ENCODE data around the gene HBEGF. TPM values are rescaled to one million over a fixed set of nuclear protein-coding genes. Genes with fewer than 3 reads are reported as not detected.

Gene HBEGF
- total RNA-seq, 1 experiment from 2014 or later: 2.4 TPM

DNA sequence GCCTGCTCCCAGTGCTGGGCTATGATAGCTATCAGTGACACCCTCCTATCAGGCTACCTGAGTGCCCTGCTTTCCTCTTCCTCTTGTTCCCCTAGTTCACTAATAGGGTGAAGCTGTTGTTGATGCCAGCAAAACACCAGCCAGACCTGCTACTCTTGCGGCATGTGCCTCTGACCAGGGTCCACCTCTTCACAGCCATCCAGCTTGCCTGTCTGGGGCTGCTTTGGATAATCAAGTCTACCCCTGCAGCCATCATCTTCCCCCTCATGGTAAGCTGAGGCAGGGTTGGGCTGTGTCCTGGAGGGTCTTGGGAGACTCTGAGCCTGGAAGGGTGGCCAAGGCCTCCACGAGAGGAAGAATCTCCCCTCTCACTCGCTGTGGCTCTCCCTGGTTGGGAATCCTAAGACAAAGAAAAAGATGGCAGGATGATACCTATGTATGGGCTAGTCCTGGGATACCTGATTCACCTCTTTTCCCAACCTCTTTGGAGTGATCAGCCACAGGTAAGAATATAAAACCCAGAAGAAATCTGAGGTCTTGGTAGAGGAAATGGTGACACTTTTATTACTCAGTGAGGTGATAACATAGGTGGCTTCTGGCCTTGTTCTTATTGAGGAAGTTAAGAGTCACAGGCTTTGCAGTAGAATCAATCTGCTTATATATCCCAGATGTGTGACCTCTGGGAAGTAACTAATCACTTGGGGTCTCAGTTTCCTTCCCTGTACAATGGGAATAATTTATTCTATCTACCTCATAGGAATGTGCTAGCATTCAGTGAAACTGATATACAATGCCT lies 25.2 kb upstream of the HBEGF start:
- Histone ChIP-seq H2AK5ac (ENCODE audit: insufficient read length, low read length) (no peak overlapping the region), H3K4ac (ENCODE audit: low read depth, low read length) (no peak overlapping the region), H4K91ac (ENCODE audit: insufficient read length, low read depth, low read length) (no peak overlapping the region), H3K9me3 (ENCODE audit: control insufficient read depth, low read depth, low read length) (no peaks in the 10 kb centered on the region), H3K79me2 (ENCODE audit: insufficient read depth, low read length) (no peaks in the 10 kb centered on the region), H3K23me2 (ENCODE audit: insufficient read length, low read depth, low read length, poor library complexity, severe bottlenecking) (no peaks in the 10 kb centered on the region), H2BK12ac (ENCODE audit: insufficient read length, low read depth, low read length) (no peak overlapping the region), H4K5ac (ENCODE audit: insufficient read length, low read depth, low read length) (no peak overlapping the region), H3K18ac (ENCODE audit: insufficient read length, low read depth, low read length) (no peak overlapping the region), H3K4me2 (ENCODE audit: insufficient read depth, insufficient read length, low read length) (no peak overlapping the region), H3K27ac (ENCODE audit: insufficient read length, low read depth, low read length) (no peak overlapping the region), H4K20me1 (ENCODE audit: control insufficient read depth, insufficient read depth, insufficient read length) (no peaks in the 10 kb centered on the region), H3K27me3 (ENCODE audit: insufficient read depth, low read length) (no peaks in the 10 kb centered on the region), H2BK15ac (ENCODE audit: low read depth, low read length) (no peak overlapping the region), H2BK5ac (ENCODE audit: insufficient read length, low read length) (no peak overlapping the region), H3K14ac (ENCODE audit: insufficient read depth, low read length) (no peak overlapping the region), H3K4me1 (ENCODE audit: insufficient read depth, low read length) (no peaks in the 10 kb centered on the region; the same call in 1 of the 2 replicates), H3T11ph (ENCODE audit: low read length) (no peak overlapping the region), H2BK120ac (ENCODE audit: low read depth, low read length, poor library complexity, severe bottlenecking) (no peak overlapping the region), H2BK20ac (ENCODE audit: low read depth, low read length, poor library complexity, severe bottlenecking) (no peak overlapping the region), H3K56ac (ENCODE audit: insufficient read length, low read depth, low read length) (no peak overlapping the region), H3K79me1 (ENCODE audit: insufficient read depth, low read depth, low read length, poor library complexity, severe bottlenecking) (no peaks in the 10 kb centered on the region), H2AFZ (ENCODE audit: low read length) (no peak overlapping the region), H4K8ac (replicated peaks; ENCODE audit: insufficient read length, low read depth, low read length) (no peak overlapping the region), H3K9ac (ENCODE audit: extremely low read depth, insufficient read length, low read length) (no peak overlapping the region), H3K23ac (ENCODE audit: insufficient read length, low read depth, low read length) (no peak overlapping the region)
- no peak overlapping the region for H3K4me3 Mint-ChIP-seq
- H3K4me1 Mint-ChIP-seq: peaks cover 10 to 16% of the 10 kb centered on the region in 2 experiments
- peaks cover 4% of the 10 kb centered on the region; the same call in 1 of the 2 replicates for H3K27me3 Mint-ChIP-seq (ENCODE audit: low read depth)
- no CpG with 5 or more reads among the region's 3 CpGs for WGBS (ENCODE audit: extremely low coverage, insufficient read length, low lambda C conversion rate)
- H3K9me3 Mint-ChIP-seq: no peaks in the 10 kb centered on the region
- no peaks in the 10 kb centered on the region for H3K36me3 Mint-ChIP-seq (ENCODE audit: insufficient read depth in 1 of 3, low read depth in 3 of 3)
- TF ChIP-seq, protein P1, sequence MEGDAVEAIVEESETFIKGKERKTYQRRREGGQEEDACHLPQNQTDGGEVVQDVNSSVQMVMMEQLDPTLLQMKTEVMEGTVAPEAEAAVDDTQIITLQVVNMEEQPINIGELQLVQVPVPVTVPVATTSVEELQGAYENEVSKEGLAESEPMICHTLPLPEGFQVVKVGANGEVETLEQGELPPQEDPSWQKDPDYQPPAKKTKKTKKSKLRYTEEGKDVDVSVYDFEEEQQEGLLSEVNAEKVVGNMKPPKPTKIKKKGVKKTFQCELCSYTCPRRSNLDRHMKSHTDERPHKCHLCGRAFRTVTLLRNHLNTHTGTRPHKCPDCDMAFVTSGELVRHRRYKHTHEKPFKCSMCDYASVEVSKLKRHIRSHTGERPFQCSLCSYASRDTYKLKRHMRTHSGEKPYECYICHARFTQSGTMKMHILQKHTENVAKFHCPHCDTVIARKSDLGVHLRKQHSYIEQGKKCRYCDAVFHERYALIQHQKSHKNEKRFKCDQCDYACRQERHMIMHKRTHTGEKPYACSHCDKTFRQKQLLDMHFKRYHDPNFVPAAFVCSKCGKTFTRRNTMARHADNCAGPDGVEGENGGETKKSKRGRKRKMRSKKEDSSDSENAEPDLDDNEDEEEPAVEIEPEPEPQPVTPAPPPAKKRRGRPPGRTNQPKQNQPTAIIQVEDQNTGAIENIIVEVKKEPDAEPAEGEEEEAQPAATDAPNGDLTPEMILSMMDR (conservative IDR thresholded peaks at IDR 0.05): no peak
- no peak overlapping the region for H3K27ac Mint-ChIP-seq
- DNase-seq: no peak

All from H9 (cell line).